Measurements from ENCODE around the gene SDK2.

Gene SDK2

DNA sequence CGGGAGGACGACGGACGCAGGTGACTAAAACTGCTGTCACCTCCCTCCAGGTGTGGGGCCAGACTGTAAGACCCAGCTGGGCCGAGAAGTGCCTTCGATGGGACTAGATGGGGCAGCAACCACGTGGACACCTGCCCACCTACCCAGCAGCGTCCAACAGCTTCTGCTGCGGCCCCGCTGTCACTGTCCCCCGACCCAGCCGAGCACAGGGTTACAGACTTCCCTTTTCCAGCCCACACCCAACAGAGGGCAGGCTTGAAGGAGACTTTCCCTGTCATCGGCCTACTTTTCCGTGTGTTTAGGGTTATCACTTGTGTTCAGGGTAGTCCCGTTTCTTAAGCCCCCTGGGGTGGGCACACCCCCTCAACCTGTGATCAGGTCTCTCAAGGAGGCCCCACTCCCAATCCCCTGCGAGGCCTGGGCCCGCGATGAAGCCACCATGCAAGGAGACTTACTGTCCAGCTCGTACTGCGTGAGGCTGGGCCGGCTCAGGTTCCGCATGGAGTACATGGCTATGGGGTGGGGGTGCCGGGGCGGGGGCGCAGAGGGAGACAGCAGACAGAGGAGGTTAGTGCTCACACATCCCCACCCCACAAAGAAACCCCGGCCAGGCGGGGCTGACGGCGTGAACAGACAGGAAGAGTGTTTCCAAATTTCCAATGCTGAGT is 263.7 kb downstream of the SDK2 start:
- no peak for DNase-seq

DNA sequence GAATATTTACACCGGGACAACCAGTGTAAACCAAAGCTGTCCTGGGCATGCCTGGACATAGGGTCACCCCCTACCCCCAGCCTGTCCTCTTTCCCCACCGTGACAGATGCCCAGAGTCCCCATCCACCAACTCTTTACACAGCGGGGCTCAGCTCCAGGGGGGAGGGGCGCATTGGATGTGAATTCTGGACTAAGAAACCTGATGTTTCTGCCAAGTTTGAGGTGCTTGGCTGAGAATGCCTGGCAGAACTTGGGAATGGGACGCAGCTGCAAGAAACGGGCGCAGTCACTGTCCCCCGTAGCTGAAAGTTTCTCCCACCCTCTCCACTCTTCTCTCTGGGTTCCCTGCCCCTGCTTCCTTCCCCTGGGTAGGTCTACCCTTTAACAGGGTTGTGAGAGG is 264.4 kb downstream of the SDK2 start:
- DNase-seq: no peak

GRCh38 chr17:73378974-73379470 is 265.2 kb downstream of the SDK2 start:
- DNase-seq: no peak

DNA sequence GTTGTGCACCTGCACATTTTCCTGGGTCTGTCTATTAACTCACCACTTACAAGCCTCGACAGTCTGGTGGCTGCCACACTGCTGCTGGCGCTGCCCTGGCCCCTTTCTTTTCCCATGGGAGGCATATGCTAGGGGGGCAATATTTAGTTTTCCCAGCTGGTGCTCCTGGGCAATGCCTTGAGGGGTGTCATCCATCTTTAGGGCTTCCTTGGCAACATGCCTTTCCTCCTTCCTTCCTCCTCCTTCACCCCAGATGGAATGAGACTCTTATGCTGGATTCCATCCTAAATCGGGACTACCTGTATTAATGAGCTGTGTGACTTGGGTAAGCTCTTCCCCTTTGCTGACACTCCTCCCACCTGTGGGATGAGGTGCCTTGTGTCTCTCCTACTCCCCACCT is 267.6 kb downstream of the SDK2 start:
- DNase-seq: no peak

- DNase-seq: no peak
Observed at GRCh38 chr17:73376152-73376551, 268.1 kb downstream of the SDK2 start.

DNA sequence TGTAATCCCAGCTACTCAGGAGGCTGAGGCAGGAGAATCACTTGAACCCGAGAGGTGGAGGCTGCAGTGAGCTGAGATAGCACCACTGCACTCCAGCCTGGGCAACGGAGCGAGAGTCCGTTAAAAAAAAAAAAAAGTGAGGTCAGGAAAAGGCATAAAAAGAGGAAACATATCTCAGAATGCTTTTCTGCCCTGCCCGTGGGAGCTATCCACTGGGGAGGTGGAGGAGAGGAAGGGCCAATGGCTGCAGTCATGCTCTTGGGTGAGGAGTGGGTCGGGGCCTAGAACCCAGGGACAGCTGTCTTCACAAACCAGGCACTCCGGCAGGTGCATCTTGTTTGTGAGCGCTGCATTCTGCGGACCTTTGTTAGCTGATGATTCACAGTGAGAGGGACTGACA is 272.4 kb downstream of the SDK2 start:
- no peak for DNase-seq

DNA sequence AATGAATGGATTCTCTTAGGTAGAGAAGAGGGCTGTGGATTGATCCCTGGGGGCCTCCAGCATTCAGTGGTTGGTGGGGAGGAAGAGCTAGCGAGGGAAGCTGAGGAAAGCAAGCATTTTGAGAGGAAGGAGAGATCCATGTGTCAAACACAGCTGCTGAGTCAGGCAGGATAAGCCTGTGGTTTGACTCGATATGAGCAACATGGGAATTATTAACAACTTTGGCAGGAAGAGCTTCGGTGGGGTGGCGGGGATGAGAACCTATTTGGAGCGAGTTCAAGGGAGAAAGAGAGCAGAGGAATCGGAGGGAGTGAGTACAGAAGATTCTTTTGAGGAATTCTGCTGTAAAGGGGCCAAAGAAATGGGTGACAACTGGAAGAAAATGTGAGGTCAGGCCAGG is 273.0 kb downstream of the SDK2 start:
- DNase-seq: no peak

DNA sequence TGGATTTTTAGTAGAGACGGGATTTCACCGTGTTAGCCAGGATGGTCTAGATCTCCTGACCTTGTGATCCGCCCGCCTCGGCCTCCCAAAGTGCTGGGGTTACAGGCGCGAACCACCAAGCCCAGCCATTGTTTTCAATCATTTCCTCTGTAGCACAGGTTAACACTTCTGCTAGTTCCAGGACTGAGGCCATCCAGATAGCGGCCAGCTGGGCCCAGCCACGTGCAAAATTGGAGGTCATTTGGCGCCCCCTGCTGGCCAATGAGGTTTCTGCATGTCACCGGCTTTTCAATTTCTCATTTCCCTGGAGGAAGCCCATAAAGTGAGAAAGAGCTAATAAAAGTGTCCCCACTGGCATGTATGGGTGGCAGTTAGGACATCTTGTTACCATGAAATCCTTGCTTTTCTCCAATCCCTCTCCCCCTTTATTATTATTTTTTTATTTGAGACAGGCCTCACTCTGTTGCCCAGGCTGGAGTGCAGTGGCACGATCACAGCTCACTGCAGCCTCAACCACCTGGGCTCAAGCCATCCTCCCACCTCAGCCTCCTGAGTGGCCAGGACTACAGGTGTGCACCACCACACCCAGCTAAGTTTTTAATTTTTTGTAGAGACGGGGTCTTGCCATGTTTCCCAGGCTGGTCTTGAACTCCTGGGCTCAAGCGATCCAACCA is 274.3 kb downstream of the SDK2 start:
- peak; percentile 80 for DNase-seq

- no peak for DNase-seq
Observed at GRCh38 chr17:73369111-73369521, 275.1 kb downstream of the SDK2 start.

GRCh38 chr17:73368085-73368631 is 276.1 kb downstream of the SDK2 start:
- DNase-seq: no peak

- DNase-seq: peak; percentile 46
Observed at GRCh38 chr17:73365906-73366623, 278.2 kb downstream of the SDK2 start.

- DNase-seq: no peak
Observed at GRCh38 chr17:73365301-73365874, 278.9 kb downstream of the SDK2 start.

- DNase-seq: no peak
Observed at GRCh38 chr17:73364155-73364522, 280.1 kb downstream of the SDK2 start.

GRCh38 chr17:73363442-73364154 is 280.6 kb downstream of the SDK2 start:
- no peak for DNase-seq

DNA sequence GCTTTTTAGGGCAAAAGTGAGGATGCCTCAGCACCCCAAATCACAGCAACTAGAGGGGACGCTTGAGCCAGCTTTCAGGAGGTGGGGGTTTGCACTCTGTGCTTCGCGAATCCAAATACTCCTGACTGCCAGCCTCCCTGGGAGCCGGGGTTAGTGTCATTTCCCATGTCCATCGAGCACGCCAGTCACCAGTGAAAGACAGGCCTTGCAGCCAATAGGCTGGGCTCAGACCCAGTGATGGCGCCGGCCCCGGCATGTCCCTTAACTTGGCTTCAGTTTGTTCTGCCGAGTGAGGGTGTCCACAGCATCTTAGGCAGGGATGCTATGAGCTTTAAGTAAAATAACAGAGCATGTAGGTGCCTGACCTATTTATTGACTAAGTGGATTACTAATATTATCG is 281.5 kb downstream of the SDK2 start:
- no peak for DNase-seq

- no peak for DNase-seq
Observed at GRCh38 chr17:73360961-73361761, 283.1 kb downstream of the SDK2 start.

DNA sequence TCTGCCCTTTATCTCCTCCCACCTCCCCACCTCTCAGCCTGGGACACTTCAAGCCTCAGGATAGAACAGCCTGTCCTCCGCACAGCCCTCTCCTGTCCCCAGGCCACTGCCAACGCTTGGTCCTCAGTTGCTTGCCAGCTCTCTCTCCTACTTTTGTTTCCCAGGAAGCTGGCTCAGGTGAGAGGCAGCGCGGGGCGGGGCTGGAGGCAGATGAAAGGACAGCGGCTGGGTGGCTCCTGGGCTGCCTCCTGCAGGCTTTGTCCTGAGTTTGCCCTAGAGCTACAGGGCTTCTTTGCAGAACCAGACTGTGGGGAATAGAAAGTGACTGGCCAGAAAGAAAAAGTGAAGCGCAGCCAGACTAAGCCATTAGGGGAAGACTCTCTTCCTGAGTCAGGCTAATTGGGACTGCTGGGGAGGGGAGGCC is 284.2 kb downstream of the SDK2 start:
- peak; percentile 33 for DNase-seq

DNA sequence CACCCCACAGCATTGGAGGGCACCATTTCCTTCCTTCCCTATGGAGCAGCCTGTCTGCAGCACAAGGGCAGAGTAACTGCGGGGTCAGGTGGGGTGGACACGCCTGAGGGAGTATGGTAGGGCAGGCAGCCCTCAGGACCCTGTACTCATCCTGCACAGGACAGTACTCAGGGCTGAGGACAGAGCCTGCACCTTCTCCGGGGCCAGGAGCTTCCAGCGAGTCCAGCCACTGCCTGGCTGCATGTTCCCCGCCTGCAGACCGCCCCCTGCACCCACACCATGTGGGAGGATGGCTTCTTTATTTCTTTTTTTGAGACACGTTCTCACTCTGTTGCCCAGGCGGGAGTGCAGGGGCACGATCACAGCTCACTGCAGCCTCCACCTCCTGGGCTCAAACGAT is 284.9 kb downstream of the SDK2 start:
- DNase-seq: no peak

- no peak for DNase-seq
Observed at GRCh38 chr17:73358668-73359067, 285.6 kb downstream of the SDK2 start.

DNA sequence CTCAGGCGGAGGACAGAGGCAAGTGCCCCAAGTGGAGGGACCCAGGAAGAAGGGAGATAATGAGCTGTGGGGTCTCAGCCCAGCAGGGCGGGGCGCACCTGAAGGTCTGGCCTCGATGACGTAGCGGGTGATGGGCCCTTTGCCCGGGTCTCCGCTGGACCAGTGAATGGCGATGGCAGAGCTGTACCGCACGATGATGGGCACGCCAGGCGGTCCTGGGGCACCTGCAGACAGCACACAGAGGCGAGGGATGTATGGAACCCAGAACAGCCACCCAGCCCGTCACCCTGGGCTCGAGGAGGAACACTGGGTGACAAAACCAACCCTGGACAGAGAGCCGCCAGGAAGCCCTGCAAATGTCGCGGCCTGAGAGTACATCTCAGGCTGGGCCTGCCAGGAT is 286.3 kb downstream of the SDK2 start:
- DNase-seq: no peak

DNA sequence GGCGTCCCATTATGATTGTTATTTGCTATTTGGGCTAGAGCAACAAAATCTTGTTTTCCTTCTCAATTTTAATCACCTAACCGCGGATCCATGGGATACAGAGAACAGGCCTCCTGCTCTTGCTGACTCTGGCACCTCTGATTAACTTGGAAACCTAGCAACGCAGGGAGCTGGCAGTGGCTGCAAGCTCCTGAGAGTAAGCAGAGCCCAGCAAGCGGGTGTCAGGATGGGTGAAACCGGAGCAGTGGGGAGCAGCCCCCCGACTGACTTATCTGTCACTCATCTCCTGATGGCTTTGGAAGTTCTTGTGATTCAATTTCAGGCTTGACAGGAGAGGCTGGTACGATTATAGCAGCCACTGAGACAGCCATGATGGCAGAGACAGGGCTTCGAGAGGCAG is 286.9 kb downstream of the SDK2 start:
- no peak for DNase-seq

All from RPMI8226 (cell line).